Suprapubic skin (tissue), 3 donors: ENCODE data around the gene ABCF3.

Experiments
- CTCF ChIP-seq, 2 donors: fragments of 200-600 bp in 1 of 2; fragments of 450-650 bp in 1 of 2; sonication (generic) in 1 of 2; IDR thresholded peaks; one replicate each; pipeline ENCODE4 v1.5.1; 2016 to 2019; ENCODE audit warnings: antibody characterized with exemption in 2 of 2, mild to moderate bottlenecking in 1 of 2, moderate library complexity in 1 of 2
- POLR2A ChIP-seq, 2 donors: fragments of 450-650 bp; IDR thresholded peaks; one replicate each; pipeline ENCODE4 v1.6.1; 2017; ENCODE audit warnings: antibody characterized with exemption in 2 of 2, mild to moderate bottlenecking in 2 of 2, moderate library complexity in 2 of 2

- TF ChIP-seq CTCF (IDR thresholded peaks at IDR 0.05), result no peak
- TF ChIP-seq POLR2A (IDR thresholded peaks at IDR 0.05), result no peak
Observed at GRCh38 chr3:184233127-184233843, 47.3 kb downstream of the ABCF3 start.
